Liver (tissue), 9 donors: ENCODE results near the gene GBE1. TPM values are rescaled to one million over a fixed set of nuclear protein-coding genes. Genes with fewer than 3 reads are reported as not detected.

ENCODE experiments used
- DNase-seq: peaks from one replicate; pipeline ENCODE4 v3.0.0-alpha.2; 2017; ENCODE audit warnings: low spot score
- H3K27ac ChIP-seq, 2 donors: one replicate each; pipeline ENCODE4 v1.7.0; 2013; ENCODE audit warnings: inconsistent platforms in 2 of 2, low read length in 2 of 2, control low read depth in 1 of 2, low read depth in 1 of 2, mild to moderate bottlenecking in 1 of 2
- H3K27me3 ChIP-seq, 4 donors: one replicate each; pipeline versions ENCODE4 v1.6.1 to v1.7.0; 2013; ENCODE audit warnings: low read length in 3 of 4, inconsistent platforms in 1 of 4, mild to moderate bottlenecking in 1 of 4, moderate library complexity in 1 of 4; ENCODE audit not compliant: control insufficient read depth in 4 of 4, insufficient read depth in 4 of 4
- H3K36me3 ChIP-seq, 4 donors: one replicate each; pipeline versions ENCODE4 v1.6.1 to v1.7.0; 2013; ENCODE audit warnings: low read length in 3 of 4, mild to moderate bottlenecking in 3 of 4, low read depth in 1 of 4, moderate library complexity in 1 of 4; ENCODE audit not compliant: control insufficient read depth in 4 of 4, insufficient read depth in 3 of 4
- H3K4me1 ChIP-seq, 4 donors: one replicate each; pipeline versions ENCODE4 v1.6.1 to v1.7.0; 2013; ENCODE audit warnings: low read length in 3 of 4, mild to moderate bottlenecking in 3 of 4, moderate library complexity in 1 of 4; ENCODE audit not compliant: control insufficient read depth in 4 of 4, insufficient read depth in 4 of 4
- H3K4me3 ChIP-seq, 3 donors: one replicate each; pipeline versions ENCODE4 v1.6.1 to v1.7.0; 2013; ENCODE audit warnings: low read length in 3 of 3, control low read depth in 1 of 3, low read depth in 1 of 3, mild to moderate bottlenecking in 1 of 3
- H3K9ac ChIP-seq, 2 donors: one replicate each; pipeline ENCODE4 v1.7.0; 2013; ENCODE audit warnings: low read length in 2 of 2, mild to moderate bottlenecking in 2 of 2, moderate library complexity in 2 of 2, control low read depth in 1 of 2, low read depth in 1 of 2
- H3K9me3 ChIP-seq, 4 donors: one replicate each; pipeline versions ENCODE4 v1.6.1 to v1.7.0; 2013; ENCODE audit warnings: low read length in 3 of 4; ENCODE audit not compliant: control insufficient read depth in 4 of 4
- EGR1 ChIP-seq, 2 donors: IDR thresholded peaks; 2 replicates each; pipeline ENCODE4 v1.6.1; 2016 to 2018; ENCODE audit warnings: antibody characterized with exemption in 2 of 2, low read depth in 2 of 2
- FOXA1 ChIP-seq: IDR thresholded peaks from 2 replicates; pipeline ENCODE4 v1.6.1; 2016; ENCODE audit warnings: antibody characterized with exemption
- FOXA2 ChIP-seq: IDR thresholded peaks from 2 replicates; pipeline ENCODE4 v1.6.1; 2016; ENCODE audit warnings: antibody characterized with exemption
- GABPA ChIP-seq, 2 donors: IDR thresholded peaks in 1 of 2; conservative IDR thresholded peaks in 1 of 2; 2 replicates each; pipeline ENCODE4 v1.6.1; 2016; ENCODE audit warnings: antibody characterized with exemption in 2 of 2, mild to moderate bottlenecking in 1 of 2, moderate library complexity in 1 of 2
- HNF4A ChIP-seq, 2 donors: conservative IDR thresholded peaks; 2 replicates each; pipeline ENCODE4 v1.6.1; 2016; ENCODE audit warnings: antibody characterized with exemption in 2 of 2, mild to moderate bottlenecking in 2 of 2
- HNF4G ChIP-seq: IDR thresholded peaks from 2 replicates; pipeline ENCODE4 v1.6.1; 2016; ENCODE audit warnings: antibody characterized with exemption
- JUND ChIP-seq, 2 donors: IDR thresholded peaks; 2 replicates each; pipeline ENCODE4 v1.6.1; 2016; ENCODE audit warnings: antibody characterized with exemption in 2 of 2
- NR2F2 ChIP-seq: IDR thresholded peaks from 2 replicates; pipeline ENCODE4 v1.6.1; 2016; ENCODE audit warnings: antibody characterized with exemption
- RAD21 ChIP-seq, 2 donors: IDR thresholded peaks; 2 replicates each; pipeline ENCODE4 v1.6.1; 2016; ENCODE audit warnings: antibody characterized with exemption in 2 of 2, mild to moderate bottlenecking in 2 of 2
- SP1 ChIP-seq: IDR thresholded peaks from 2 replicates; pipeline ENCODE4 v1.6.1; 2018; ENCODE audit warnings: antibody characterized with exemption, mild to moderate bottlenecking
- TAF1 ChIP-seq: conservative IDR thresholded peaks from 2 replicates; pipeline ENCODE4 v1.6.1; 2016; ENCODE audit warnings: antibody characterized with exemption, mild to moderate bottlenecking
- YY1 ChIP-seq: IDR thresholded peaks from 2 replicates; pipeline ENCODE4 v1.6.1; 2016; ENCODE audit warnings: antibody characterized with exemption, mild to moderate bottlenecking
- whole genome bisulfite sequencing: extraction: QIAGEN DNeasy Blood & Tissue Kit; methylation state at CpG from one replicate; pipeline ENCODE4 v1.1.7; 2013; 5-methylcytosine and 5-hydroxymethylcytosine counted together
- polyA plus RNA-seq, 2 donors: library from polyadenylated mRNA; stranded (reverse) in 1 of 2; unstranded in 1 of 2; fragments of 200-250 nt in 1 of 2; fragments of >200 nt in 1 of 2; fragmentation: Nextera tagmentation in 1 of 2; extraction: Ambion mirVana in 1 of 2; gene quantifications; one replicate each; pipeline versions ENCODE4 v1.2.1 to v1.2.3, GENCODE V29; 2013 to 2015
- total RNA-seq, 2 donors: library from RNA; depleted of rRNA; stranded (reverse); fragments of >200 nt; gene quantifications; one replicate each; pipeline ENCODE4 v1.2.3, GENCODE V29; 2014
- TF ChIP-seq, protein P1 (sequence below): IDR thresholded peaks from 2 replicates; pipeline ENCODE4 v1.6.1; 2016; ENCODE audit warnings: antibody characterized with exemption
- TF ChIP-seq, protein P2 (sequence below): IDR thresholded peaks from 2 replicates; pipeline ENCODE4 v1.6.1; 2016; ENCODE audit warnings: antibody characterized with exemption
- TF ChIP-seq, protein P3 (sequence below): IDR thresholded peaks from 2 replicates; pipeline ENCODE4 v1.6.1; 2016; ENCODE audit warnings: antibody characterized with exemption, mild to moderate bottlenecking
- TF ChIP-seq, protein P4 (sequence below): fragments of 150-350 bp; IDR thresholded peaks from 2 replicates; pipeline ENCODE4 v1.5.1; 2017; ENCODE audit warnings: improper control_type of control experiment, low read depth, low read length; ENCODE audit not compliant: missing input control
- TF ChIP-seq, protein P5 (sequence below): IDR thresholded peaks from 2 replicates; pipeline ENCODE4 v1.6.1; 2016; ENCODE audit warnings: antibody characterized with exemption
- donor health status: healthy.
- donor health status: healthy.
- donor health status: healthy.
- donor health status: healthy.
- donor health status: healthy.

The GBE1 gene
- total and polyA plus RNA-seq, 4 donors: 22.5 to 95.6 (median 25.8) TPM

DNA sequence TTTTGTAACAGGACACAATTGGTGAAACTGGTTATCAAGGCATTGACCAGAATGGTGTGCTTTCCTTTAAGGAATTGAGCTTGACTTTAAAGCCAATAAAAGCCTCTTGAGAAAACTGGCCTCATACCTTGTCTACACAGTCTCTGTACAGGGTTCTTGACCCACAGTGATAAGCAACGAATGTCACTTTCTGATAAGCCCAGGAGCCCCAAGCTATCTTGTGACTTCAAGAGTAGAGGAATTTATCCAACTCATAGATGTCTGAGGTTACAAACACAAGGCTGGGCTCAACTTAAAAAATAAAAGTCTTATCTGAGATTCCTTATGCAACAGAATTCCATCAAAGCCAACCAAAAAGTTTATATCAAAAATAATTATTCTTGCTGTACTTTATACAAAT, 212.1 kb downstream of the GBE1 start:
- Histone ChIP-seq H3K9ac (no peak overlapping the region), H3K27me3 (no peaks in the 10 kb centered on the region), H3K36me3 (no peaks in the 10 kb centered on the region), H3K4me3 (no peak overlapping the region), H3K27ac (no peak overlapping the region), H3K4me1 (peaks cover 0 to 5% (median 4%) of the 10 kb centered on the region in 4 donors), H3K9me3 (no peaks in the 10 kb centered on the region)
- no peak for TF ChIP-seq RAD21 (IDR thresholded peaks at IDR 0.05)
- TF ChIP-seq FOXA1: no peak
- TF ChIP-seq, protein P1, sequence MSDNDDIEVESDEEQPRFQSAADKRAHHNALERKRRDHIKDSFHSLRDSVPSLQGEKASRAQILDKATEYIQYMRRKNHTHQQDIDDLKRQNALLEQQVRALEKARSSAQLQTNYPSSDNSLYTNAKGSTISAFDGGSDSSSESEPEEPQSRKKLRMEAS: no peak
- no peak for TF ChIP-seq GABPA (IDR thresholded peaks at IDR 0.05 in 1 of 2, conservative IDR thresholded peaks at IDR 0.05 in 1 of 2)
- TF ChIP-seq, protein P2, sequence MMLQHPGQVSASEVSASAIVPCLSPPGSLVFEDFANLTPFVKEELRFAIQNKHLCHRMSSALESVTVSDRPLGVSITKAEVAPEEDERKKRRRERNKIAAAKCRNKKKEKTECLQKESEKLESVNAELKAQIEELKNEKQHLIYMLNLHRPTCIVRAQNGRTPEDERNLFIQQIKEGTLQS: no peak
- TF ChIP-seq, protein P3, sequence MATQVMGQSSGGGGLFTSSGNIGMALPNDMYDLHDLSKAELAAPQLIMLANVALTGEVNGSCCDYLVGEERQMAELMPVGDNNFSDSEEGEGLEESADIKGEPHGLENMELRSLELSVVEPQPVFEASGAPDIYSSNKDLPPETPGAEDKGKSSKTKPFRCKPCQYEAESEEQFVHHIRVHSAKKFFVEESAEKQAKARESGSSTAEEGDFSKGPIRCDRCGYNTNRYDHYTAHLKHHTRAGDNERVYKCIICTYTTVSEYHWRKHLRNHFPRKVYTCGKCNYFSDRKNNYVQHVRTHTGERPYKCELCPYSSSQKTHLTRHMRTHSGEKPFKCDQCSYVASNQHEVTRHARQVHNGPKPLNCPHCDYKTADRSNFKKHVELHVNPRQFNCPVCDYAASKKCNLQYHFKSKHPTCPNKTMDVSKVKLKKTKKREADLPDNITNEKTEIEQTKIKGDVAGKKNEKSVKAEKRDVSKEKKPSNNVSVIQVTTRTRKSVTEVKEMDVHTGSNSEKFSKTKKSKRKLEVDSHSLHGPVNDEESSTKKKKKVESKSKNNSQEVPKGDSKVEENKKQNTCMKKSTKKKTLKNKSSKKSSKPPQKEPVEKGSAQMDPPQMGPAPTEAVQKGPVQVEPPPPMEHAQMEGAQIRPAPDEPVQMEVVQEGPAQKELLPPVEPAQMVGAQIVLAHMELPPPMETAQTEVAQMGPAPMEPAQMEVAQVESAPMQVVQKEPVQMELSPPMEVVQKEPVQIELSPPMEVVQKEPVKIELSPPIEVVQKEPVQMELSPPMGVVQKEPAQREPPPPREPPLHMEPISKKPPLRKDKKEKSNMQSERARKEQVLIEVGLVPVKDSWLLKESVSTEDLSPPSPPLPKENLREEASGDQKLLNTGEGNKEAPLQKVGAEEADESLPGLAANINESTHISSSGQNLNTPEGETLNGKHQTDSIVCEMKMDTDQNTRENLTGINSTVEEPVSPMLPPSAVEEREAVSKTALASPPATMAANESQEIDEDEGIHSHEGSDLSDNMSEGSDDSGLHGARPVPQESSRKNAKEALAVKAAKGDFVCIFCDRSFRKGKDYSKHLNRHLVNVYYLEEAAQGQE: no peak
- TF ChIP-seq FOXA2: no peak
- TF ChIP-seq HNF4G: no peak
- TF ChIP-seq, protein P4, sequence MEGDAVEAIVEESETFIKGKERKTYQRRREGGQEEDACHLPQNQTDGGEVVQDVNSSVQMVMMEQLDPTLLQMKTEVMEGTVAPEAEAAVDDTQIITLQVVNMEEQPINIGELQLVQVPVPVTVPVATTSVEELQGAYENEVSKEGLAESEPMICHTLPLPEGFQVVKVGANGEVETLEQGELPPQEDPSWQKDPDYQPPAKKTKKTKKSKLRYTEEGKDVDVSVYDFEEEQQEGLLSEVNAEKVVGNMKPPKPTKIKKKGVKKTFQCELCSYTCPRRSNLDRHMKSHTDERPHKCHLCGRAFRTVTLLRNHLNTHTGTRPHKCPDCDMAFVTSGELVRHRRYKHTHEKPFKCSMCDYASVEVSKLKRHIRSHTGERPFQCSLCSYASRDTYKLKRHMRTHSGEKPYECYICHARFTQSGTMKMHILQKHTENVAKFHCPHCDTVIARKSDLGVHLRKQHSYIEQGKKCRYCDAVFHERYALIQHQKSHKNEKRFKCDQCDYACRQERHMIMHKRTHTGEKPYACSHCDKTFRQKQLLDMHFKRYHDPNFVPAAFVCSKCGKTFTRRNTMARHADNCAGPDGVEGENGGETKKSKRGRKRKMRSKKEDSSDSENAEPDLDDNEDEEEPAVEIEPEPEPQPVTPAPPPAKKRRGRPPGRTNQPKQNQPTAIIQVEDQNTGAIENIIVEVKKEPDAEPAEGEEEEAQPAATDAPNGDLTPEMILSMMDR: no peak
- TF ChIP-seq, protein P5, sequence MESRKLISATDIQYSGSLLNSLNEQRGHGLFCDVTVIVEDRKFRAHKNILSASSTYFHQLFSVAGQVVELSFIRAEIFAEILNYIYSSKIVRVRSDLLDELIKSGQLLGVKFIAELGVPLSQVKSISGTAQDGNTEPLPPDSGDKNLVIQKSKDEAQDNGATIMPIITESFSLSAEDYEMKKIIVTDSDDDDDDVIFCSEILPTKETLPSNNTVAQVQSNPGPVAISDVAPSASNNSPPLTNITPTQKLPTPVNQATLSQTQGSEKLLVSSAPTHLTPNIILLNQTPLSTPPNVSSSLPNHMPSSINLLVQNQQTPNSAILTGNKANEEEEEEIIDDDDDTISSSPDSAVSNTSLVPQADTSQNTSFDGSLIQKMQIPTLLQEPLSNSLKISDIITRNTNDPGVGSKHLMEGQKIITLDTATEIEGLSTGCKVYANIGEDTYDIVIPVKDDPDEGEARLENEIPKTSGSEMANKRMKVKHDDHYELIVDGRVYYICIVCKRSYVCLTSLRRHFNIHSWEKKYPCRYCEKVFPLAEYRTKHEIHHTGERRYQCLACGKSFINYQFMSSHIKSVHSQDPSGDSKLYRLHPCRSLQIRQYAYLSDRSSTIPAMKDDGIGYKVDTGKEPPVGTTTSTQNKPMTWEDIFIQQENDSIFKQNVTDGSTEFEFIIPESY: no peak
- TF ChIP-seq HNF4A (conservative IDR thresholded peaks at IDR 0.05): no peak
- no peak for TF ChIP-seq YY1
- no peak for TF ChIP-seq NR2F2
- no peak for TF ChIP-seq TAF1
- no peak for TF ChIP-seq SP1
- WGBS: 70% methylated on average over 1 of the region's 1 CpG
- DNase-seq: no peak

DNA sequence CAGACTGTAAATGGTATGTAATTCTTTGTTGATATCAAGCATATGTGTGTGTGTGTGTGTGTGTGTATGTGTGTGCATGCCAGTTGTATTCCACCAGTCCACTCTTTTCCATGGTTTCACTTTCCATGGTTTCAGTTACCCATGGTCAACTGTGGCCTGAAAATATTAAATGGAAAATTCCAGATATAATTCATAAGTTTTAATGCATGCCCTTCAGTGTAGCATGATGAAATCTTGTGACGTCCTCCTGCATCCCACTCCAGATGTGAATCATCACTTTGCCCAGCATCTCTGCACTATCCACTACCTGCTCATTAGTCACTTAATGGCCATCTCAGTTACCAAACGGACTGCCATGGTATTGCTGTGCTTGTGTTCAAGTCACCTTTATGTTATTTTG, 215.9 kb downstream of the GBE1 start:
- Histone ChIP-seq H3K9me3 (no peaks in the 10 kb centered on the region), H3K4me1 (no peaks in the 10 kb centered on the region), H3K27ac (no peak overlapping the region), H3K4me3 (no peak overlapping the region), H3K27me3 (no peaks in the 10 kb centered on the region), H3K36me3 (no peaks in the 10 kb centered on the region), H3K9ac (no peak overlapping the region)
- 97% methylated on average over 2 of the region's 2 CpGs for WGBS
- DNase-seq: no peak
- no peak for TF ChIP-seq HNF4A (conservative IDR thresholded peaks at IDR 0.05)
- TF ChIP-seq, protein P3: no peak
- TF ChIP-seq YY1: no peak
- TF ChIP-seq SP1: no peak
- no peak for TF ChIP-seq NR2F2
- TF ChIP-seq, protein P2: no peak
- TF ChIP-seq HNF4G: no peak
- no peak for TF ChIP-seq GABPA (IDR thresholded peaks at IDR 0.05 in 1 of 2, conservative IDR thresholded peaks at IDR 0.05 in 1 of 2)
- TF ChIP-seq TAF1: no peak
- TF ChIP-seq EGR1 (IDR thresholded peaks at IDR 0.05; ENCODE audit: low read depth in 2 of 2): no peak
- TF ChIP-seq JUND (IDR thresholded peaks at IDR 0.05): no peak
- TF ChIP-seq, protein P4: no peak
- TF ChIP-seq FOXA1: no peak
- TF ChIP-seq RAD21 (IDR thresholded peaks at IDR 0.05): no peak
